GM12874 (cell line): ENCODE data around the gene COL4A1.

Experiments used
- CTCF ChIP-seq: IDR thresholded peaks from 2 replicates; pipeline ENCODE4 v1.5.1; 2011; ENCODE audit warnings: low read depth, mild to moderate bottlenecking, control low read depth, low read length, moderate library complexity; ENCODE audit not compliant: insufficient read depth

Gene COL4A1

GRCh38 chr13:110238818-110239195 lies 68.2 kb downstream of the COL4A1 start:
- no peak for TF ChIP-seq CTCF

GRCh38 chr13:110237875-110238817 lies 68.8 kb downstream of the COL4A1 start:
- no peak for TF ChIP-seq CTCF

- no peak for TF ChIP-seq CTCF
Observed at GRCh38 chr13:110236831-110237261, 70.1 kb downstream of the COL4A1 start.

- TF ChIP-seq CTCF: no peak
Observed at GRCh38 chr13:110236431-110236830, 70.5 kb downstream of the COL4A1 start.

- TF ChIP-seq CTCF: no peak
Observed at GRCh38 chr13:110234532-110234931, 72.4 kb downstream of the COL4A1 start.

- TF ChIP-seq CTCF: no peak
Observed at GRCh38 chr13:110233951-110234280, 73.0 kb downstream of the COL4A1 start.

GRCh38 chr13:110233181-110233950 lies 73.6 kb downstream of the COL4A1 start:
- TF ChIP-seq CTCF: no peak
